Keratinocyte (primary cell): ENCODE measurements around the gene DIS3L. TPM values are rescaled to one million over a fixed set of nuclear protein-coding genes. Genes with fewer than 3 reads are reported as not detected.

Source experiments
- DNase-seq: peaks from one replicate; pipeline ENCODE4 v3.0.0-alpha.2; 2011; ENCODE audit warnings: low read depth, missing footprints, low spot score
- FAIRE-seq: peaks from 2 replicates; lab custom pipeline; 2011; peaks lifted over from hg19 to GRCh38; lab: Jason Lieb, UNC
- H2AFZ ChIP-seq: 2 replicates; pipeline ENCODE4 v1.6.0; 2012; ENCODE audit warnings: low read length, control low read depth, inconsistent platforms; ENCODE audit not compliant: control insufficient read depth
- H3K27ac ChIP-seq: 2 replicates; pipeline ENCODE4 v1.5.1; 2011; ENCODE audit warnings: low read length; ENCODE audit not compliant: control insufficient read depth, insufficient read depth
- H3K27me3 ChIP-seq: 3 replicates; pipeline ENCODE4 v1.6.0; 2011; ENCODE audit warnings: low read length; ENCODE audit not compliant: control insufficient read depth, insufficient read depth; ENCODE audit errors: extremely low read depth
- H3K36me3 ChIP-seq, 2 experiments: 2 replicates in 1 of 2; 3 replicates in 1 of 2; pipeline ENCODE4 v1.5.1; 2011; ENCODE audit warnings: low read length in 2 of 2, mild to moderate bottlenecking in 1 of 2; ENCODE audit not compliant: control insufficient read depth in 2 of 2, insufficient read depth in 2 of 2; ENCODE audit errors: extremely low read depth in 1 of 2
- H3K4me1 ChIP-seq: 3 replicates; pipeline ENCODE4 v1.5.1; 2011; ENCODE audit warnings: low read length; ENCODE audit not compliant: control insufficient read depth, insufficient read depth; ENCODE audit errors: extremely low read depth
- H3K4me2 ChIP-seq: 3 replicates; pipeline ENCODE4 v1.6.0; 2011; ENCODE audit warnings: low read depth, low read length; ENCODE audit not compliant: control insufficient read depth, insufficient read depth; ENCODE audit errors: extremely low read depth
- H3K4me3 ChIP-seq, 3 experiments: fragments of 200-600 bp in 1 of 3; sonication (generic) in 1 of 3; 2 replicates in 2 of 3; 3 replicates in 1 of 3; pipeline ENCODE4 v1.5.1; 2011 to 2016; ENCODE audit warnings: low read length in 3 of 3, mild to moderate bottlenecking in 3 of 3, control low read depth in 2 of 3, inconsistent platforms in 1 of 3, low read depth in 1 of 3, mixed read lengths in 1 of 3, mixed run types in 1 of 3, moderate library complexity in 1 of 3; ENCODE audit not compliant: control insufficient read depth in 2 of 3, insufficient read depth in 2 of 3; ENCODE audit errors: extremely low read depth in 1 of 3
- H3K79me2 ChIP-seq: 2 replicates; pipeline ENCODE4 v1.6.0; 2012; ENCODE audit warnings: low read length; ENCODE audit not compliant: control insufficient read depth, insufficient read depth
- H3K9ac ChIP-seq: 3 replicates; pipeline ENCODE4 v1.6.0; 2011; ENCODE audit warnings: low read length; ENCODE audit not compliant: control insufficient read depth, insufficient read depth; ENCODE audit errors: extremely low read depth
- H3K9me1 ChIP-seq: 3 replicates; pipeline ENCODE4 v1.6.0; 2011; ENCODE audit warnings: low read length; ENCODE audit not compliant: control insufficient read depth, insufficient read depth; ENCODE audit errors: extremely low read depth
- H3K9me3 ChIP-seq: 2 replicates; pipeline ENCODE4 v1.5.1; 2012; ENCODE audit warnings: low read depth, low read length; ENCODE audit not compliant: control insufficient read depth
- H4K20me1 ChIP-seq: 3 replicates; pipeline ENCODE4 v1.6.0; 2011; ENCODE audit warnings: low read length; ENCODE audit not compliant: control insufficient read depth, insufficient read depth; ENCODE audit errors: extremely low read depth
- CTCF ChIP-seq, 3 experiments: IDR thresholded peaks in 1 of 3; conservative IDR thresholded peaks in 1 of 3; optimal IDR thresholded peaks in 1 of 3; 2 replicates in 2 of 3; 3 replicates in 1 of 3; pipeline versions ENCODE3 to v1.5.1; 2011; ENCODE audit warnings: low read length in 3 of 3, mild to moderate bottlenecking in 3 of 3, moderate library complexity in 2 of 3, control low read depth in 1 of 3, inconsistent platforms in 1 of 3; ENCODE audit not compliant: insufficient read depth in 2 of 3; ENCODE audit errors: extremely low read depth in 1 of 3
- EZH2 ChIP-seq: IDR thresholded peaks from one replicate; pipeline ENCODE4 v1.6.1; 2012; ENCODE audit warnings: inconsistent platforms, mild to moderate bottlenecking, low read length, moderate library complexity
- dilution Hi-C: fragments of 300-500 bp; cut with MboI; formaldehyde crosslinking; loops from one replicate; pipeline ENCODE4 v1.7.0; 2020; ENCODE audit warnings: low sequenced_read_pairs; ENCODE audit not compliant: extremely low pct_ligation_motif_present
- polyA plus RNA-seq, 5 experiments: library from polyadenylated mRNA; depleted of rRNA in 3 of 5; stranded (reverse) in 3 of 5; stranded (forward) in 1 of 5; unstranded in 1 of 5; fragments of >200 nt; gene quantifications; 1 replicate in 1 of 5; 2 replicates in 3 of 5; 3 replicates in 1 of 5; pipeline versions ENCODE4 v1.2.1 to v1.2.3, GENCODE V29; 2011 to 2012; ENCODE audit warnings: missing spikeins in 2 of 5, low read depth in 1 of 5, low replicate concordance in 1 of 5

The DIS3L gene
- polyA plus RNA-seq, 1 donor (not counting 4 experiments of a cell fraction or from before 2014, with no cell fraction given): 12.2 TPM

DNA sequence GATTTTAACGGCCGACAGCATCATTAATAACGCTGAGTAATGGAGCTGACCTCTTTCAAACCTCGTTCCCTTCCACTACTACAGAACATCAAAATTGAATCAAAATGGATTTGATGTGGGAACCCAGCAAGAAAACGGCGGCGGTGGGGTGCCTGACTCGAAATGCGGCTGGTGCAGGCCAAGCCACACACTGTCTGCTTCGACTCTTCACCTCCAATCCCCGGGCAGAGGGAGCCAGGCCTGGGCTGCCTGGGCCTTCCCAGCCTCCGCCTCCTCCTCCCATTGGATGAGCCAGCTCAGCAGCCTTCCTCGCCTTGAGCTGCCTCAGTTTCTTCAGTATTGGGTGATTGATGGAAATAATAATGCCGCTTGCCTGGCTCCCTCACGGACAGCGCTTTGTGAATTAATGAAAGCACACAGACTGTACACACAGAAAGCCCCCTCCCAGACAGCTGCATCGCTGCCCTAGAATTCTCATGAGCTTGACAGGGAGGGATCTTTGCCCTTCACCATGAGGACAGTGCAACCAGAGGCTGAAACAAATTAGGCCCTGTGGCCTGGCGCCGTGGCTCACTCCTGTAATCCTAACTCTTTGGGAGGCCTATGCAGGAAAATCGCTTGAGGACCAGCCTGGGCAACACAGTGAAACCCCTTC, 28.4 kb upstream of the DIS3L start:
- Histone ChIP-seq H3K27ac (no peak overlapping the region), H2AFZ (no peak overlapping the region), H3K9me1 (no peaks in the 10 kb centered on the region), H3K9me3 (no peaks in the 10 kb centered on the region), H3K4me2 (no peak overlapping the region), H3K36me3 (no peaks in the 10 kb centered on the region), H3K79me2 (no peaks in the 10 kb centered on the region), H4K20me1 (no peaks in the 10 kb centered on the region), H3K27me3 (peaks cover 3% of the 10 kb centered on the region), H3K9ac (no peak overlapping the region), H3K4me3 (no peak overlapping the region), H3K4me1 (peaks cover 3% of the 10 kb centered on the region)
- FAIRE-seq: no peak
- DNase-seq: no peak
- dilution Hi-C loops: no loop called here
- TF ChIP-seq EZH2 (no peak), CTCF (optimal IDR thresholded peaks at IDR 0.05 in 1 of 3, IDR thresholded peaks at IDR 0.05 in 1 of 3, conservative IDR thresholded peaks at IDR 0.05 in 1 of 3; ENCODE audit: extremely low read depth in 1 of 3, insufficient read depth in 2 of 3, low read length in 3 of 3) (no peak)

GRCh38 chr15:66269326-66270090, 23.9 kb upstream of the DIS3L start:
- H2AFZ ChIP-seq: no peak overlapping the region
- H3K36me3 ChIP-seq: no peaks in the 10 kb centered on the region
- dilution Hi-C loops: no loop called here
- peaks cover 3% of the 10 kb centered on the region for H3K4me1 ChIP-seq
- H3K9me1 ChIP-seq: no peaks in the 10 kb centered on the region
- peaks cover 3% of the 10 kb centered on the region for H3K27me3 ChIP-seq
- no peaks in the 10 kb centered on the region for H4K20me1 ChIP-seq
- FAIRE-seq: peak; percentile 13
- no peak overlapping the region for H3K9ac ChIP-seq
- TF ChIP-seq EZH2: no peak
- TF ChIP-seq CTCF (optimal IDR thresholded peaks at IDR 0.05 in 1 of 3, IDR thresholded peaks at IDR 0.05 in 1 of 3, conservative IDR thresholded peaks at IDR 0.05 in 1 of 3; ENCODE audit: extremely low read depth in 1 of 3, insufficient read depth in 2 of 3, low read length in 3 of 3): no peak
- H3K79me2 ChIP-seq: no peaks in the 10 kb centered on the region
- H3K4me3 ChIP-seq: no peak overlapping the region
- H3K27ac ChIP-seq: no peak overlapping the region
- no peak for DNase-seq
- H3K4me2 ChIP-seq: no peak overlapping the region
- H3K9me3 ChIP-seq: no peaks in the 10 kb centered on the region
